Common myeloid progenitor, CD34-positive (primary cell): Measurements from ENCODE around the gene FBXO3.
"Not testable (repeated sequence)": the region's sequence is repeated elsewhere in the genome, so short reads cannot be mapped to it uniquely, and the experiment has no call there.

Experiments used
- CTCF ChIA-PET: fragments of 350-600 bp; sonication (Branson Sonifier 250); formaldehyde crosslinking; loops from one replicate; lab custom pipeline; 2021; ENCODE audit warnings: antibody characterized with exemption; lab: Charles Lee
- POLR2A ChIA-PET: fragments of 350-600 bp; sonication (Branson Sonifier 250); formaldehyde crosslinking; loops from one replicate; lab custom pipeline; 2021; ENCODE audit warnings: antibody characterized with exemption; lab: Charles Lee
- DNase-seq, 3 donors: peaks; one replicate each; pipeline versions ENCODE4 v3.0.0 to v3.0.0-alpha.2; 2013
- H3K27ac ChIP-seq, 2 experiments: 1 replicate in 1 of 2; 2 replicates in 1 of 2; pipeline ENCODE4 v1.7.0; 2013; ENCODE audit warnings: inconsistent platforms in 2 of 2, low read length in 2 of 2, mild to moderate bottlenecking in 2 of 2, low read depth in 1 of 2, moderate library complexity in 1 of 2; ENCODE audit not compliant: severe bottlenecking in 2 of 2, insufficient read depth in 1 of 2, poor library complexity in 1 of 2
- H3K27me3 ChIP-seq, 5 experiments: replicated peaks in 2 of 5; 1 replicate in 3 of 5; 2 replicates in 2 of 5; pipeline versions ENCODE4 v1.6.1 to v1.7.0; 2013; ENCODE audit warnings: low read length in 4 of 5, mild to moderate bottlenecking in 2 of 5, moderate library complexity in 2 of 5, inconsistent platforms in 1 of 5; ENCODE audit not compliant: insufficient read depth in 5 of 5, control insufficient read depth in 4 of 5
- H3K36me3 ChIP-seq, 4 experiments: 1 replicate in 2 of 4; 2 replicates in 2 of 4; pipeline versions ENCODE4 v1.6.1 to v1.7.0; 2013; ENCODE audit warnings: low read length in 3 of 4, control low read depth in 1 of 4, mild to moderate bottlenecking in 1 of 4; ENCODE audit not compliant: control insufficient read depth in 4 of 4, insufficient read depth in 4 of 4
- H3K4me1 ChIP-seq, 4 experiments: 1 replicate in 3 of 4; 2 replicates in 1 of 4; pipeline versions ENCODE4 v1.6.1 to v1.7.1; 2013; ENCODE audit warnings: low read length in 3 of 4, mild to moderate bottlenecking in 3 of 4, control low read depth in 1 of 4, inconsistent platforms in 1 of 4, moderate library complexity in 1 of 4; ENCODE audit not compliant: control insufficient read depth in 4 of 4, insufficient read depth in 4 of 4; ENCODE audit errors: control extremely low read depth in 1 of 4
- H3K4me3 ChIP-seq, 7 experiments: 1 replicate in 4 of 7; 2 replicates in 3 of 7; pipeline versions ENCODE4 v1.5.1 to v1.7.0; 2013; ENCODE audit warnings: mild to moderate bottlenecking in 7 of 7, low read length in 6 of 7, moderate library complexity in 6 of 7, inconsistent platforms in 2 of 7, low read depth in 2 of 7, control low read depth in 1 of 7; ENCODE audit not compliant: insufficient read depth in 4 of 7, control insufficient read depth in 1 of 7; ENCODE audit errors: extremely low read depth in 1 of 7
- H3K9me3 ChIP-seq, 5 experiments: 1 replicate in 4 of 5; 2 replicates in 1 of 5; pipeline versions ENCODE4 v1.6.1 to v1.7.1; 2013; ENCODE audit warnings: low read length in 4 of 5, mild to moderate bottlenecking in 2 of 5, inconsistent platforms in 1 of 5, low read depth in 1 of 5, moderate library complexity in 1 of 5; ENCODE audit not compliant: control insufficient read depth in 4 of 5, insufficient read depth in 2 of 5; ENCODE audit errors: control extremely low read depth in 1 of 5
- WGBS: methylation state at CpG from one replicate; pipeline ENCODE4 v1.1.5; 2013; ENCODE audit not compliant: insufficient coverage; 5-methylcytosine and 5-hydroxymethylcytosine counted together

The FBXO3 gene

DNA sequence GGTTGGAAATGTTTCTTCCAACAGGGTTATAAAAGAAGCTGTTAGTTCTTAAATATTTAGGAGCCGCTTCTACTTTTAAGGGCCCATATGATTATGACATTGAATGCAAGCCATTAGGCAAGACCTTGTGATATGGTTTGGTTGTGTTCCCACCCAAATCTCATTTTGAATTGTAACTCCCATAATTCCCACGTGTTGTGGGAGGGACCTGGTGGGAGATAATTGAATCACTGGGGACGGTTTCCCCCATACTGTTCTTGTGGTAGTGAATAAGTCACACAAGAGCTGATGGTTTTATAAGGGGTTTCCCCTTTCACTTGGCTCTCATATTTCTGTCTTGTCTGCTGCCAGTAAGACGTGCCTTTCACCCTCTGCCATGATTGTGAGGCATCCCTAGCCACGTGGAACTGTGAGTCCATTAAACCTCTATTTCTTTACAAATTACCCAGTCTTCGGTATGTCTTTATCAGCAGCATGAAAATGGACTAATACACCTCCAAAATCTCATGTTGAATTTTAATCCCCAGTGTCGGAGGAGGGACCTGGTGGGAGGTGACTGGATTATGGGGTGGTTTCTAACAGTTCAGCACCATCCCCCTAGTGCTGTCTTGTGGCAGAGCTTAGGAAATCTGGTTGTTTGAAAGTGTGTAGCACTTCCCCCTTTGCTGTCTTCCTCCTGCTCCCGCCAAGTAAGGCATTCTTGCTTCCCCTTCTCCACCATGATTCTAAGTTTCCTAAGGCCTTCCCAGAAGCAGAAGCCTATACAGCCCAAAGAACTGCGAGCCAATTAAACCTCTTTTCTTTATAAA lies 42.4 kb downstream of the FBXO3 start:
- peak; percentile 27 to 67 (median 56) for DNase-seq
- peaks cover 7 to 50% (median 40%) of the 10 kb centered on the region in 4 experiments for H3K4me1 ChIP-seq
- H3K27me3 ChIP-seq: no peaks in the 10 kb centered on the region
- H3K36me3 ChIP-seq: peaks cover 0 to 10% (median 1%) of the 10 kb centered on the region in 4 experiments
- ChIA-PET POLR2A (no interaction called here), CTCF (interaction anchor here (8.5 kb wide), 1 partner anchor 13 kb away, joined by 142 read pairs; no protein-coding TSS in a partner anchor)
- 69% methylated on average over 3 of the region's 9 CpGs for WGBS
- H3K9me3 ChIP-seq: no peaks in the 10 kb centered on the region
- H3K27ac ChIP-seq: no peak overlapping the region
- peak overlapping the region in 2 of 7 experiments; percentile 19 to 23 for H3K4me3 ChIP-seq

DNA sequence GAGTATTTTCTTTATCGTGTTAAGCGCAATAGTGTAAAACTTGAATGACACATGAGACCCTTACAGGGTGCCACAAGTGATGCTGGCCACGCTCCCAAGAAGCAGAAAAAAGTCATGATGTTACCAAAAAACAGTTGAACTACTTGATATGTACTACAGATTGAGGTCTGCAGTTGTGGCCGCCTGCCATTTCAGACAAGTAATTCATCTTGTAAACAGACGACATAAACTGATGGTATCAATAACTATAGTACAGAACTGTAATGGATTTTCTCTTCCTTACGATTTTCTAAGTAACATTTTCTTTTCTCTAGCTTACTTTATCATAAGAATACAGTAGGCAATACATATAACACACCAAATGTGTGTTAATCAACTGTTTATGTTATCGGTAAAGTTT lies 43.6 kb downstream of the FBXO3 start:
- H3K27ac ChIP-seq: no peak overlapping the region
- H3K36me3 ChIP-seq: peaks cover 0 to 10% (median 1%) of the 10 kb centered on the region in 4 experiments
- POLR2A ChIA-PET: no interaction called here
- H3K4me1 ChIP-seq: peaks cover 7 to 44% (median 30%) of the 10 kb centered on the region in 4 experiments
- no peak overlapping the region for H3K4me3 ChIP-seq
- CTCF ChIA-PET: interaction anchor here (1.2 kb wide), 1 partner anchor 12 kb away, joined by 6 read pairs; no protein-coding TSS in a partner anchor
- H3K27me3 ChIP-seq: no peaks in the 10 kb centered on the region
- H3K9me3 ChIP-seq: no peaks in the 10 kb centered on the region
- no peak for DNase-seq
- WGBS: 100% methylated on average over 1 of the region's 7 CpGs

DNA sequence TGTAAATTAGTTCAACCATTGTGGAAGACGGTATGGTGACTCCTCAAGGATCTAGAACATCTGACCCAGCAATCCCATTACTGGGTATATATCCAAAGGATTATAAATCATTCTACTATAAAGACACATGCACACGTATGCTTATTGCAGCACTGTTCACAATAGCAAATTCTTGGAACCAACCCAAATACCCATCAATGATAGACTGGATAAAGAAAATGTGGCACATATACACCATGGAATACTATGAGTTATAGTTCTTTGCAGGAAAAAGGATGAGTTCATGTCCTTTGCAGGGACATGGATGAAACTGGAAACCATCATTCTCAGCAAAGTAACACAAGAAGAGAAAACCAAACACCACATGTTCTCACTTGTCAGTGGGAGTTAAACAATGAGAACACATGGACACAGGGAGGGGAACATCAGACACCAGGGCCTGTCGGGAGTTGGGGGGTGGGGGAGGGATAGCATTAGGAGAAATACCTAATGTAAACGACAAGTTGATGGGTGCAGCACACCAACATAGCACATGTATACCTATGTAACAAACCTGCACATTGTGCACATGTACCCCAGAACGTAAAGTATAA lies 45.2 kb downstream of the FBXO3 start:
- H3K27me3 ChIP-seq: not testable (repeated sequence)

DNA sequence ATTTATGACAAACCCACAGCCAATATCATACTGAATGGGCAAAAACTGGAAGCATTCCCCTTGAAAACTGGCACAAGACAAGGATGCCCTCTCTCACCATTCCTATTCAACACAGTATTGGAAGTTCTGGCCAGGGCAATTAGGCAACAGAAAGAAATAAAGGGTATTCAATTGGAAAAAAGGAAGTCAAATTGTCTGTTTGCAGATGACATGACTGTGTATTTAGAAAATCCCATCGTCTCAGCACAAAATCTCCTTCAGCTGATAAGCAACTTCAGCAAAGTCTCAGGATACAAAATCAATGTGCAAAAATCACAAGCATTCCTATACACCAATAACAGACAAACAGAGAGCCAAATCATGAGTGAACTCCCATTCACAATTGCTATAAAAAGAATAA lies 46.8 kb downstream of the FBXO3 start:
- peaks cover 6 to 49% (median 36%) of the 10 kb centered on the region in 4 experiments for H3K4me1 ChIP-seq
- CTCF ChIA-PET: interaction anchor here (1.7 to 2.0 kb wide), 2 partner anchors 11 to 15 kb away, joined by 3 to 6 read pairs; no protein-coding TSS in a partner anchor
- H3K27me3 ChIP-seq, POLR2A ChIA-PET, DNase-seq, H3K36me3 ChIP-seq, H3K9me3 ChIP-seq, H3K4me3 ChIP-seq, H3K27ac ChIP-seq: not testable (repeated sequence)
- WGBS: no CpG with 5 or more reads among the region's 1 CpG

More for the DNA sequence above, 45.2 kb downstream of the FBXO3 start:
- CTCF ChIA-PET, H3K36me3 ChIP-seq, H3K4me3 ChIP-seq, POLR2A ChIA-PET, H3K27ac ChIP-seq, H3K9me3 ChIP-seq, DNase-seq: not testable (repeated sequence)
- peaks cover 8 to 46% (median 28%) of the 10 kb centered on the region in 4 experiments for H3K4me1 ChIP-seq
- WGBS: 83% methylated on average over 1 of the region's 5 CpGs

DNA sequence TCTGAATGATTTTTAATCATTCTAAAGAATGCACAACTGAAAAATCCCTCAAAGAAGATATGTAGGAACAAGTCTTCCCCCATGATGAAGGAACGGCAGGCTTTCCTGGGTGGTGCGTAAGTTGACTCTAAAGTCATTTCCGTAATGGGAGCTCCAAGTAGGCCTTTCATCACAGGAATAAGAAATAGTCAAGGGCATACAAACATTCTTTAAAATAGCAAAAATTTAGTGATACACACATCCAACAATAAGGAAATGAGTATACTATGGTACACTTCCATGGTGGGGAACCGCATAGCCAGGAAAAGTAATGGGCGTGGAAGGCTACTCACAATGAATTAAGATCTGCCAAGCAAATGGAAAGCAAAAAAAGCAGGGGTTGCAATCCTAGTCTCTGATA lies 48.8 kb downstream of the FBXO3 start:
- Histone ChIP-seq H3K4me1 (peaks cover 5 to 48% (median 31%) of the 10 kb centered on the region in 4 experiments), H3K27me3 (no peaks in the 10 kb centered on the region), H3K9me3 (no peaks in the 10 kb centered on the region), H3K27ac (no peak overlapping the region), H3K4me3 (no peak overlapping the region), H3K36me3 (peaks cover 0 to 16% (median 14%) of the 10 kb centered on the region in 4 experiments)
- ChIA-PET POLR2A (no interaction called here), CTCF (interaction anchor here (2.7 to 12.6 kb wide), 2 partner anchors 10 to 17 kb away, joined by 14 to 142 read pairs; partner anchors contain the start of gene CD59)
- no peak for DNase-seq
- WGBS: 62% methylated on average over 3 of the region's 5 CpGs

DNA sequence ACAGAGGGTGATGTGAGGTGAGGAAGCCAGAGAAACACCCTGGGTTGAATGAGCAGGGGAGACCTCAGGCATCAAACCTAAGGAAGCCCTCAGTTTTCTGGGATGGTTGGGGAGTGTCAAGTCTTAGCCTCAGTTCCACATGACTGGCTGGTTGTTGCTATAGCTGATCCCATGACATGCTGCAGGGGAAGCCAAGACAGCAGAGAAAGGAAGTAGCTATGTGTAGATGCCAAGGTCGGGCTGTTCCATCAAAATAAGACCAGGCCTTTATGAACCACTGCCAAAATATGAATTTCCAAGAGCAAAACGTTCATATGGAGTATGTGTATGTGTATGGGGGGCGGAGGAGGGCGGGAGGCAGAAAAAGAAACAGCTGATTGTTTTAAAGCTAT lies 49.7 kb downstream of the FBXO3 start:
- Histone ChIP-seq H3K4me3 (no peak overlapping the region), H3K4me1 (peaks cover 5 to 48% (median 31%) of the 10 kb centered on the region in 4 experiments), H3K27me3 (no peaks in the 10 kb centered on the region), H3K27ac (peak overlapping the region in 1 of 2 experiments; percentile 28), H3K9me3 (no peaks in the 10 kb centered on the region), H3K36me3 (peaks cover 2 to 22% (median 17%) of the 10 kb centered on the region in 4 experiments)
- peak in 2 of 3 donors; percentile 20 to 58 for DNase-seq
- POLR2A ChIA-PET: interaction anchor here (2.3 kb wide), 1 partner anchor 9 kb away, joined by 6 read pairs; no protein-coding TSS in a partner anchor
- 0% methylated on average over 1 of the region's 4 CpGs for WGBS
- CTCF ChIA-PET: interaction anchor here (0.9 to 12.6 kb wide), 5 partner anchors 9 to 206 kb away, joined by 3 to 142 read pairs (median 14); partner anchors contain the start of gene CD59
